ENCODE measurements around the gene MRPS25. TPM values are rescaled to one million over a fixed set of nuclear protein-coding genes. Genes with fewer than 3 reads are reported as not detected.

Gene MRPS25
- total RNA-seq, 1 donor from 2014 or later = 49.0 TPM

- peaks cover 16% of the 10 kb centered on the region for H3K4me1 Mint-ChIP-seq (ENCODE audit: low read depth)
- no peaks in the 10 kb centered on the region for H3K27me3 Mint-ChIP-seq
- H3K9me3 Mint-ChIP-seq (ENCODE audit: low read depth) = no peaks in the 10 kb centered on the region
- H3K36me3 Mint-ChIP-seq (ENCODE audit: insufficient read depth) = peaks cover 12% of the 10 kb centered on the region
- TF ChIP-seq CTCF (IDR thresholded peaks at IDR 0.05; ENCODE audit: unreplicated experiment) = no peak
- DNase-seq (ENCODE audit: low spot score, unreplicated experiment) = no peak
- H3K4me3 Mint-ChIP-seq (ENCODE audit: low read depth) = peak overlapping the region; percentile 96
- peak overlapping the region; percentile 91 for H3K27ac Mint-ChIP-seq
These were observed 1.3 kb downstream of the MRPS25 start for GRCh38 chr3:15063656-15064286.

- Mint-ChIP-seq H3K36me3 (ENCODE audit: insufficient read depth) (peaks cover 17% of the 10 kb centered on the region), H3K4me3 (ENCODE audit: low read depth) (peak overlapping the region; percentile 96), H3K27ac (peak overlapping the region; percentile 62), H3K4me1 (ENCODE audit: low read depth) (peaks cover 16% of the 10 kb centered on the region), H3K27me3 (no peaks in the 10 kb centered on the region), H3K9me3 (ENCODE audit: low read depth) (no peaks in the 10 kb centered on the region)
- no peak for TF ChIP-seq CTCF (IDR thresholded peaks at IDR 0.05; ENCODE audit: unreplicated experiment)
- DNase-seq (ENCODE audit: low spot score, unreplicated experiment) = no peak
These were observed 1.9 kb downstream of the MRPS25 start for GRCh38 chr3:15063238-15063637.

GRCh38 chr3:15060029-15060428 lies 5.1 kb downstream of the MRPS25 start:
- no peak for TF ChIP-seq CTCF (IDR thresholded peaks at IDR 0.05; ENCODE audit: unreplicated experiment)
- Mint-ChIP-seq H3K27ac (peak overlapping the region; percentile 22), H3K4me3 (ENCODE audit: low read depth) (no peak overlapping the region), H3K36me3 (ENCODE audit: insufficient read depth) (peaks cover 19% of the 10 kb centered on the region), H3K27me3 (no peaks in the 10 kb centered on the region), H3K9me3 (ENCODE audit: low read depth) (no peaks in the 10 kb centered on the region), H3K4me1 (ENCODE audit: low read depth) (peaks cover 16% of the 10 kb centered on the region)
- no peak for DNase-seq (ENCODE audit: low spot score, unreplicated experiment)

GRCh38 chr3:15056676-15057404 lies 8.3 kb downstream of the MRPS25 start:
- H3K36me3 Mint-ChIP-seq (ENCODE audit: insufficient read depth) = peaks cover 24% of the 10 kb centered on the region
- H3K4me1 Mint-ChIP-seq (ENCODE audit: low read depth) = peaks cover 1% of the 10 kb centered on the region
- TF ChIP-seq CTCF (IDR thresholded peaks at IDR 0.05; ENCODE audit: unreplicated experiment) = no peak
- DNase-seq (ENCODE audit: low spot score, unreplicated experiment) = no peak
- H3K27me3 Mint-ChIP-seq = no peaks in the 10 kb centered on the region
- no peak overlapping the region for H3K4me3 Mint-ChIP-seq (ENCODE audit: low read depth)
- no peaks in the 10 kb centered on the region for H3K9me3 Mint-ChIP-seq (ENCODE audit: low read depth)
- no peak overlapping the region for H3K27ac Mint-ChIP-seq

- Mint-ChIP-seq H3K4me3 (ENCODE audit: low read depth) (no peak overlapping the region), H3K36me3 (ENCODE audit: insufficient read depth) (peaks cover 22% of the 10 kb centered on the region), H3K27ac (no peak overlapping the region)
These were observed 10.0 kb downstream of the MRPS25 start for GRCh38 chr3:15055019-15055557.

More at GRCh38 chr3:15055019-15055557, 10.0 kb downstream of the MRPS25 start:
- Mint-ChIP-seq H3K9me3 (ENCODE audit: low read depth) (no peaks in the 10 kb centered on the region), H3K4me1 (ENCODE audit: low read depth) (no peaks in the 10 kb centered on the region), H3K27me3 (no peaks in the 10 kb centered on the region)
- TF ChIP-seq CTCF (IDR thresholded peaks at IDR 0.05; ENCODE audit: unreplicated experiment) = no peak
- no peak for DNase-seq (ENCODE audit: low spot score, unreplicated experiment)
